Vagina (tissue), 2 donors: ENCODE results near the gene ALLC.

Source experiments
- POLR2A ChIP-seq, 2 donors: fragments of 450-650 bp; IDR thresholded peaks; one replicate each; pipeline ENCODE4 v1.6.1; 2017; ENCODE audit warnings: antibody characterized with exemption in 2 of 2, mild to moderate bottlenecking in 2 of 2, moderate library complexity in 2 of 2
- POLR2AphosphoS5 ChIP-seq, 2 donors: sonication (generic); formaldehyde crosslinking; IDR thresholded peaks; one replicate each; pipeline ENCODE4 v1.9.0; 2017; ENCODE audit warnings: antibody characterized with exemption in 2 of 2, mild to moderate bottlenecking in 2 of 2, low read depth in 1 of 2; ENCODE audit not compliant: insufficient read depth in 1 of 2
- TF ChIP-seq, protein P1 (sequence below), 3 experiments: fragments of 450-650 bp in 2 of 3; fragments of 200-600 bp in 1 of 3; sonication (generic) in 1 of 3; IDR thresholded peaks; one replicate each; pipeline ENCODE4 v1.5.1; 2017 to 2019; ENCODE audit warnings: antibody characterized with exemption in 3 of 3, mild to moderate bottlenecking in 2 of 3, moderate library complexity in 2 of 3

GRCh38 chr2:3610415-3610814 is 47.6 kb upstream of the ALLC start:
- TF ChIP-seq POLR2AphosphoS5 (IDR thresholded peaks at IDR 0.05; ENCODE audit: insufficient read depth in 1 of 2, low read depth in 1 of 2) (no peak), POLR2A (IDR thresholded peaks at IDR 0.05) (no peak)
- TF ChIP-seq, protein P1, sequence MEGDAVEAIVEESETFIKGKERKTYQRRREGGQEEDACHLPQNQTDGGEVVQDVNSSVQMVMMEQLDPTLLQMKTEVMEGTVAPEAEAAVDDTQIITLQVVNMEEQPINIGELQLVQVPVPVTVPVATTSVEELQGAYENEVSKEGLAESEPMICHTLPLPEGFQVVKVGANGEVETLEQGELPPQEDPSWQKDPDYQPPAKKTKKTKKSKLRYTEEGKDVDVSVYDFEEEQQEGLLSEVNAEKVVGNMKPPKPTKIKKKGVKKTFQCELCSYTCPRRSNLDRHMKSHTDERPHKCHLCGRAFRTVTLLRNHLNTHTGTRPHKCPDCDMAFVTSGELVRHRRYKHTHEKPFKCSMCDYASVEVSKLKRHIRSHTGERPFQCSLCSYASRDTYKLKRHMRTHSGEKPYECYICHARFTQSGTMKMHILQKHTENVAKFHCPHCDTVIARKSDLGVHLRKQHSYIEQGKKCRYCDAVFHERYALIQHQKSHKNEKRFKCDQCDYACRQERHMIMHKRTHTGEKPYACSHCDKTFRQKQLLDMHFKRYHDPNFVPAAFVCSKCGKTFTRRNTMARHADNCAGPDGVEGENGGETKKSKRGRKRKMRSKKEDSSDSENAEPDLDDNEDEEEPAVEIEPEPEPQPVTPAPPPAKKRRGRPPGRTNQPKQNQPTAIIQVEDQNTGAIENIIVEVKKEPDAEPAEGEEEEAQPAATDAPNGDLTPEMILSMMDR (IDR thresholded peaks at IDR 0.05), result no peak
